Ovary (tissue), 9 donors: ENCODE measurements around the gene MRM2. TPM values are rescaled to one million over a fixed set of nuclear protein-coding genes. Genes with fewer than 3 reads are reported as not detected.

Source experiments
- DNase-seq, 5 donors: peaks; one replicate each; pipeline ENCODE4 v3.0.0-alpha.2; 2019 to 2020
- H3K27ac ChIP-seq, 2 donors: fragments of 200-600 bp; one replicate each; pipeline versions ENCODE4 v1.5.1 to v1.8.0; 2019 to 2022
- H3K27me3 ChIP-seq: fragments of 200-600 bp; one replicate; pipeline ENCODE4 v1.8.0; 2022
- H3K36me3 ChIP-seq: fragments of 200-600 bp; sonication (generic); one replicate; pipeline ENCODE4 v1.5.1; 2019
- H3K4me1 ChIP-seq: one replicate; pipeline ENCODE4 v1.8.1; 2013; ENCODE audit warnings: mild to moderate bottlenecking, moderate library complexity; ENCODE audit not compliant: insufficient read depth
- H3K4me3 ChIP-seq: fragments of 200-600 bp; sonication (generic); one replicate; pipeline ENCODE4 v1.5.1; 2017
- H3K9me3 ChIP-seq, 2 donors: fragments of 200-600 bp in 1 of 2; sonication (generic) in 1 of 2; one replicate each; pipeline versions ENCODE4 v1.5.1 to v1.8.1; 2013 to 2019; ENCODE audit warnings: mild to moderate bottlenecking in 1 of 2, moderate library complexity in 1 of 2
- CTCF ChIP-seq, 3 donors: fragments of 450-650 bp in 2 of 3; fragments of 200-600 bp in 1 of 3; IDR thresholded peaks; one replicate each; pipeline versions ENCODE4 v1.5.1 to v1.8.0; 2016 to 2022; ENCODE audit warnings: antibody characterized with exemption in 3 of 3, mild to moderate bottlenecking in 1 of 3
- EP300 ChIP-seq: sonication (generic); formaldehyde crosslinking; IDR thresholded peaks from one replicate; pipeline ENCODE4 v1.6.1; 2017; ENCODE audit warnings: antibody characterized with exemption
- POLR2A ChIP-seq: fragments of 450-650 bp; IDR thresholded peaks from one replicate; pipeline ENCODE4 v1.6.1; 2017; ENCODE audit warnings: antibody characterized with exemption, mild to moderate bottlenecking, moderate library complexity
- WGBS, 3 donors: extraction: QIAGEN DNeasy Blood & Tissue Kit in 1 of 3; methylation state at CpG; one replicate each; pipeline versions ENCODE4 v1.1.5 to v1.1.7; 2013 to 2017; 5-methylcytosine and 5-hydroxymethylcytosine counted together
- intact Hi-C, 4 donors: fragments of 100-400 bp; cut with DNase I; formaldehyde crosslinking; loops; one replicate each; pipeline versions ENCODE4 v1.11.0 to v1.15.1; 2022 to 2023
- polyA plus RNA-seq, 2 donors: library from polyadenylated mRNA; stranded (reverse); fragments of 200-250 nt in 1 of 2; fragments of 350-450 nt in 1 of 2; fragmentation: Illumina TruSeq in 1 of 2; extraction: RNeasy Lipid Tissue Mini Kit (QIAGEN cat#74804) in 1 of 2; gene quantifications; one replicate each; pipeline ENCODE4 v1.2.3, GENCODE V29; 2013 to 2014
- total RNA-seq, 7 donors: library from RNA; depleted of rRNA in 2 of 7; stranded (reverse); fragments of >200 nt in 2 of 7; fragmentation: NEBNext Ultra II Directional in 3 of 7; extraction: Animal tissue kit (Norgen Biotek cat#: 25700) in 3 of 7; gene quantifications; one replicate each; pipeline versions ENCODE4 v1.1.0 to v1.2.4, GENCODE V29; 2016 to 2023
- donor health status: DM: no; HTN: no; CAD: no; lungs with moderate emphysema.
- donor health status: DM: no; HTN: no; CAD: no.
- donor health status: Bipolar disorder and iron deficiency.
- donor health status: DM: yes; HTN: yes; CAD: no.
- donor health status: DM: no; HTN: no; CAD: no.
- donor health status: DM: yes; HTN: yes; CAD: no.

Gene MRM2
- total and polyA plus RNA-seq, 9 donors = 12.6 to 28.5 (median 21.4) TPM

DNA sequence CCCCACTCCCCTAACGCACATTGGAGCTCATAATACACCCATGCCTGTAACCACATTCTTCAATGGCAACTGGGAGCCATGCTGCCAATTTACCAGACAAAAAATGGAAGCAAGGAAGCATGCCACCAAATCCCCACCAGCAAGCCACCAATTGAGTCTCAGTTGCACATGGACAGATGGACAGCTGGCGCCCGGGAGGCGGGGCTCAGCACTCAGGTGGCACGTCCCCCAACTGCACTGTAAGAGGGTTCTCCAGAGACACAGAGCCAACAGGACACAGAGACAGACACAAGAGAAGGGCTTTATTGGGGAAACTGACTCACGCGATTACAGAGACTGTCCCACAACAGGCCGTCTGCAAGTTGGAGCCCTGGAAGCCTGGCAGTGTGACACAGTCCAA, 11.8 kb downstream of the MRM2 start:
- WGBS, 3 donors = 88 to 93% (median 91%) methylated on average over 8 of the region's 8 CpGs
- Histone ChIP-seq H3K9me3 (no peaks in the 10 kb centered on the region), H3K4me1 (peaks cover 3% of the 10 kb centered on the region), H3K4me3 (no peak overlapping the region), H3K36me3 (no peaks in the 10 kb centered on the region), H3K27me3 (no peaks in the 10 kb centered on the region), H3K27ac (no peak overlapping the region)
- TF ChIP-seq CTCF (IDR thresholded peaks at IDR 0.05) (no peak), EP300 (no peak), POLR2A (no peak)
- intact Hi-C loops = no loop called here
- no peak for DNase-seq

DNA sequence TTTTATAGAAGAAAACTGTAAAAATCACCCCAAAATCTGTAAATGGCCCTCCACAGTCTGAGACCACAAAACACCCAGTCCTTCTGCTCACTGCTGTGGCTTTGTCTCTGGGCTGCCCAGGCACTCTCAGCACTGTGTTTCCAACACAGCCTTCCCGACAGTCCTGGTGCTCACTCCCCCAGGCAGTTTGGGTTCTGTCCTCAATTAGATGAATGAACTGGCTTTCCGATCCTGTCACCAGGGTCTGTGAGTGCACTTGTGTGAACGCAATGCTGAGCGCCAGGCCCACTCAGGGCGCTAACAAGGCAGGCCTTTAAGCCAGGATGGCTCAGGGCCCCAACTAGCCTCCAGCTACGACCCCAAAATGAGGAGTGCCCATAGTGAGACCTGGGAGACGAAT, 12.5 kb downstream of the MRM2 start:
- intact Hi-C loops = no loop called here
- Histone ChIP-seq H3K4me3 (no peak overlapping the region), H3K4me1 (peaks cover 3% of the 10 kb centered on the region), H3K9me3 (no peaks in the 10 kb centered on the region), H3K36me3 (no peaks in the 10 kb centered on the region), H3K27ac (no peak overlapping the region), H3K27me3 (no peaks in the 10 kb centered on the region)
- TF ChIP-seq CTCF (IDR thresholded peaks at IDR 0.05) = no peak
- no peak for TF ChIP-seq POLR2A
- TF ChIP-seq EP300 = no peak
- 90 to 96% (median 94%) methylated on average over 7 of the region's 7 CpGs for WGBS, 3 donors
- DNase-seq = no peak

DNA sequence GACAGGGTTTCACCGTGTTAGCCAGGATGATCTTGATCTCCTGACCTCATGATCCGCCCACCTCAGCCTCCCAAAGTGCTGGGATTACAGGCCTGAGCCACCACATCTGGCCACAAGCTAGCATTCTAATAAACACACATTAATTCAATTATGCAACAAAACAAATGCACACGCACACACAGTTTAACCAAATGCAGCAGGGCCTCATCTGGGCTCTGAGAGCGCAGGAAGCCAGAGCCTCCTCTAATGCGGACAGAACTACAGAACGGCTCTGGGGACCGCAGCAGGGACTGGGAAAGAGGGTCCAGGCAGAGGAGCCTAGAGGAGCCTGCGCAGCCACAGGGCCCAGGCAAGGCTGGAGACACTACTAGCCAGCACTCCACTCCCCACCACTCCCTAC, 13.1 kb downstream of the MRM2 start:
- WGBS, 3 donors = 85 to 88% (median 85%) methylated on average over 8 of the region's 8 CpGs
- no peaks in the 10 kb centered on the region for H3K36me3 ChIP-seq
- intact Hi-C loops = no loop called here
- no peak overlapping the region for H3K27ac ChIP-seq
- H3K4me1 ChIP-seq = peaks cover 3% of the 10 kb centered on the region
- no peak for TF ChIP-seq CTCF (IDR thresholded peaks at IDR 0.05)
- no peak for TF ChIP-seq POLR2A
- no peak for TF ChIP-seq EP300
- no peaks in the 10 kb centered on the region for H3K27me3 ChIP-seq
- H3K9me3 ChIP-seq = no peaks in the 10 kb centered on the region
- no peak for DNase-seq
- H3K4me3 ChIP-seq = no peak overlapping the region

- intact Hi-C loops = no loop called here
- DNase-seq = no peak
Measured at GRCh38 chr7:2227699-2228098, 14.3 kb downstream of the MRM2 start.

More at GRCh38 chr7:2227699-2228098, 14.3 kb downstream of the MRM2 start:
- WGBS, 3 donors = 86 to 88% (median 86%) methylated on average over 15 of the region's 15 CpGs
- H3K4me3 ChIP-seq = no peak overlapping the region
- no peaks in the 10 kb centered on the region for H3K36me3 ChIP-seq
- no peaks in the 10 kb centered on the region for H3K9me3 ChIP-seq
- H3K27me3 ChIP-seq = no peaks in the 10 kb centered on the region
- peaks cover 3% of the 10 kb centered on the region for H3K4me1 ChIP-seq
- no peak overlapping the region for H3K27ac ChIP-seq
- TF ChIP-seq EP300 (no peak), CTCF (IDR thresholded peaks at IDR 0.05) (no peak)
